Tibial nerve (tissue), 3 donors: Measurements from ENCODE around the gene SIVA1.

Experiments used
- CTCF ChIP-seq, 5 experiments: fragments of 200-600 bp in 3 of 5; fragments of 450-650 bp in 2 of 5; sonication (generic) in 3 of 5; IDR thresholded peaks; one replicate each; pipeline ENCODE4 v1.5.1; 2016 to 2019; ENCODE audit warnings: antibody characterized with exemption in 5 of 5, mild to moderate bottlenecking in 3 of 5, moderate library complexity in 2 of 5
- POLR2A ChIP-seq, 2 donors: fragments of 450-650 bp; IDR thresholded peaks; one replicate each; pipeline ENCODE4 v1.6.1; 2017; ENCODE audit warnings: antibody characterized with exemption in 2 of 2, mild to moderate bottlenecking in 2 of 2, moderate library complexity in 2 of 2

- TF ChIP-seq POLR2A (IDR thresholded peaks at IDR 0.05), result no peak
- TF ChIP-seq CTCF (IDR thresholded peaks at IDR 0.05), result no peak
These were observed 52.4 kb downstream of the SIVA1 start for GRCh38 chr14:104805326-104805678.
